MV-4-11 (cell line): ENCODE measurements around the gene NOL6.
"Not testable (repeated sequence)": the region's sequence is repeated elsewhere in the genome, so short reads cannot be mapped to it uniquely, and the experiment has no call there.

Source experiments
- DNase-seq: peaks from one replicate; lab custom pipeline; 2025; lab: John Stamatoyannopoulos, UW

NOL6 gene

GRCh38 chr9:33471361-33471760 lies 2.4 kb downstream of the NOL6 start:
- DNase-seq = no peak

- no peak for DNase-seq
These were observed 3.8 kb downstream of the NOL6 start for GRCh38 chr9:33469891-33470290.

- DNase-seq = no peak
These were observed 4.7 kb downstream of the NOL6 start for GRCh38 chr9:33468797-33469621.

GRCh38 chr9:33468215-33468730 lies 5.5 kb downstream of the NOL6 start:
- no peak for DNase-seq

GRCh38 chr9:33467526-33467925 lies 6.2 kb downstream of the NOL6 start:
- no peak for DNase-seq

- DNase-seq = no peak
These were observed 6.9 kb downstream of the NOL6 start for GRCh38 chr9:33466565-33467495.

GRCh38 chr9:33465596-33466564 lies 7.8 kb downstream of the NOL6 start:
- no peak for DNase-seq

- DNase-seq = no peak
These were observed 8.6 kb downstream of the NOL6 start for GRCh38 chr9:33465096-33465495.

GRCh38 chr9:33464045-33464636 lies 9.6 kb downstream of the NOL6 start:
- no peak for DNase-seq

- no peak for DNase-seq
These were observed 10.6 kb downstream of the NOL6 start for GRCh38 chr9:33463151-33463550.

- no peak for DNase-seq
These were observed 12.2 kb downstream of the NOL6 start for GRCh38 chr9:33461492-33461891.

- no peak for DNase-seq
These were observed 12.9 kb downstream of the NOL6 start for GRCh38 chr9:33460854-33461253.

GRCh38 chr9:33459115-33459514 lies 14.6 kb downstream of the NOL6 start:
- no peak for DNase-seq

- DNase-seq = peak; percentile 14
These were observed 15.3 kb downstream of the NOL6 start for GRCh38 chr9:33458444-33458843.

GRCh38 chr9:33455945-33456344 lies 17.8 kb downstream of the NOL6 start:
- DNase-seq = no peak

- not testable (repeated sequence) for DNase-seq
These were observed 18.3 kb downstream of the NOL6 start for GRCh38 chr9:33455456-33455855.

- not testable (repeated sequence) for DNase-seq
These were observed 19.1 kb downstream of the NOL6 start for GRCh38 chr9:33454661-33455026.

- no peak for DNase-seq
These were observed 19.6 kb downstream of the NOL6 start for GRCh38 chr9:33453999-33454660.

GRCh38 chr9:33453286-33453860 lies 20.4 kb downstream of the NOL6 start:
- DNase-seq = no peak

- DNase-seq = peak; percentile 77
These were observed 20.9 kb downstream of the NOL6 start for GRCh38 chr9:33452828-33453271.
